HG03520 (cell line): ENCODE measurements around the gene DNAJA3.
A peak's percentile ranks its signal among the peaks of the same experiment; 100 is the strongest.

Experiments
- ATAC-seq: cut with Tn5 transposase; IDR thresholded peaks from one replicate; pipeline ENCODE4 v1.9.1; 2021; ENCODE audit warnings: mild to moderate bottlenecking, moderate library complexity; ENCODE audit not compliant: unreplicated experiment

Gene DNAJA3

GRCh38 chr16:4425378-4426020, at the start of gene DNAJA3:
TSS of gene DNAJA3 (plus strand) at chr16:4425868. CDS start at chr16:4425882, 14 bp downstream.
- peak; percentile 85 for ATAC-seq

- no peak for ATAC-seq
Observed at GRCh38 chr16:4376126-4376892, 49.4 kb upstream of the DNAJA3 start.

DNA sequence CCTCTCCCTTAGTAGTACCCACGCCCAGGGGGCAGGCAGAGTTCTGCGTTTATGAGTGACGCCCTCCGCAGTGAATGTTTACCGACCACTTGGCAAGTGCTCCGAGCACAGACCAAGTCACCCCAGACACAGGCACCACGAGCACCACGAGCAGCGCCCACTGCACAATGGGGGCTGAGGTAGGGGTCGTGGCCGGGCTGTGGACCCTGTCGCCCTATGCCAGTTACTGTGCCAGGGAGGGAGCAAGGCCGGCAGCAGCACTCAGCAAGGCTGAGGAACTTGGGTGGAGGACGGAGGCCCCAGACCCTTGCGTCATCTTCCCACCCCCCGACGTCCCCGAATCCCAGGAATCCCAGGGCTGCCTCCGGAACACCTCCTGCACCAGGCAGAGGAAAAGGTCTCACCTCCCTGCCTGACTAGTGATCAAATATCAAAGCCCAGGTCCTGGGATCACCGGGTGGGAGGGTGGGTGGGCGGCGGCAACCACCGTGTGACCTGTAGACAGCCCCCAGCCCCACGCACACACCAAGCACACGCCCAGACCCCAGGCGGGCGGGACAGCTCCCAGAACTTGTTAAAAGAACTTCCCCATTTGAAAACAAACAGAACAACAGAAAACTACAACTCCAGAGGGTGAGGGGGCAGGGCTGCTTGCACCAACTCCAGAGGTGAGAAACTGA, 48.6 kb upstream of the DNAJA3 start:
- ATAC-seq, result no peak

DNA sequence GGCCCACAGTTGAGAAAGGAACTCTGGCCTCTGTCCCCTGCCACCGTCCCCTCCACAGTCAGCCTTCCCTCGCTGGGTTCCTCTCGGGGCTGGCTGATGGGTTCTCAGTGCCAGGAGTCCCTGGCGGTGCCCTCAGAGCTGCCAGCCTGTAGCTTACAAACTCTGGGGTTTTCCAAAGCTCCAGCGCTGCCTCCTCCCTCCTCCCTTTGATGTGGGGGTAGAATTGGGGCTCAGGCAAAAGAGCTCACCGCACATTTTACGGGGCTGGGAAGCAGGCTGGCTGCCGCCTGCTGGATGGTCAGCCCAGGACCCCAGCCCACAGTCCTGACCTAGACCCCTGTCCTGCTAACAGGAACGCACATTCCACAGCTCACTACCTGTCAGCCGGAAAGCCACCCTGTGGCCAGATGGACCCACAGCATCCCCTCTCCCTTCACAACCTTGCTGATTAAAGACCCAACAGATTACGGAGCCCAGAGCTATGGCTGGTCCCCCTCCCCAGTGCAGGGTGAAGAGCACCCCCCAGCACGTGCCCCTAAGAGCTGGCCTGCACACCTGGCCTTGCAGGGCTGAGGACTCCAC, 48.0 kb upstream of the DNAJA3 start:
- ATAC-seq, result no peak

GRCh38 chr16:4378161-4378666, 47.5 kb upstream of the DNAJA3 start:
- ATAC-seq, result no peak

DNA sequence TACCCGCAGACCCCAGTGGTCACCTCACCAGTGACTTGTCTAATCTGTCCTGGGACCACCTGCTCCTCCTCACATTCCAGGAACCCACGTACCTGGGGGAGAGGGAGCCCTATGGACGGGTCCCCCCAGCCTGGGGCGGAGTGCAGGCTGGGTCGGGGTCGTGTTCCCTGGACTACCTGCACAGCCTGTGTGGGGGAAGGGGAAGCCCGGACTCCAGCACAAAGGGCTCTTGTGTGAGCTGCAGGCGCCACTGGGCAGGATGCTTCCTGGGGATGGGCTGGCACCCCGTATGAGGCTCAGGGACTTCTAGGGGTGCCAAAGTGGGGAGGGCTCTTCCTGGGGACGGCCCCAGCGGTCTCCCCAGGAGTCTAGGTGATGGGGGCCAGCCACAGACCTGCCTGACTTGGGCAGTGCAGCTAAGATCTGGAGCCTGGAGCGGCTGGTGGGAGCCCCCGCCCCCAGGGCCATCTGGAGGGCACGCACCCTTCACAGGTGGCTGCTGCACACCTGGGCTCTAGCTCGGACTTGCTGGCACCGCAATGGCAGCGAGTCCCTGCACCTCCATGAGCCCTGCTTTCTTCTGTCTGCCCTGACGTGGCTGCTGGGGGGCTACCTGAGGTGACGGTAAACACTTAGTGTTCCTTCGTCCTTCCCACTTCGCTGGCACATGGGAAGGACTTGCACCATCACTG, 46.5 kb upstream of the DNAJA3 start:
- ATAC-seq, result no peak

DNA sequence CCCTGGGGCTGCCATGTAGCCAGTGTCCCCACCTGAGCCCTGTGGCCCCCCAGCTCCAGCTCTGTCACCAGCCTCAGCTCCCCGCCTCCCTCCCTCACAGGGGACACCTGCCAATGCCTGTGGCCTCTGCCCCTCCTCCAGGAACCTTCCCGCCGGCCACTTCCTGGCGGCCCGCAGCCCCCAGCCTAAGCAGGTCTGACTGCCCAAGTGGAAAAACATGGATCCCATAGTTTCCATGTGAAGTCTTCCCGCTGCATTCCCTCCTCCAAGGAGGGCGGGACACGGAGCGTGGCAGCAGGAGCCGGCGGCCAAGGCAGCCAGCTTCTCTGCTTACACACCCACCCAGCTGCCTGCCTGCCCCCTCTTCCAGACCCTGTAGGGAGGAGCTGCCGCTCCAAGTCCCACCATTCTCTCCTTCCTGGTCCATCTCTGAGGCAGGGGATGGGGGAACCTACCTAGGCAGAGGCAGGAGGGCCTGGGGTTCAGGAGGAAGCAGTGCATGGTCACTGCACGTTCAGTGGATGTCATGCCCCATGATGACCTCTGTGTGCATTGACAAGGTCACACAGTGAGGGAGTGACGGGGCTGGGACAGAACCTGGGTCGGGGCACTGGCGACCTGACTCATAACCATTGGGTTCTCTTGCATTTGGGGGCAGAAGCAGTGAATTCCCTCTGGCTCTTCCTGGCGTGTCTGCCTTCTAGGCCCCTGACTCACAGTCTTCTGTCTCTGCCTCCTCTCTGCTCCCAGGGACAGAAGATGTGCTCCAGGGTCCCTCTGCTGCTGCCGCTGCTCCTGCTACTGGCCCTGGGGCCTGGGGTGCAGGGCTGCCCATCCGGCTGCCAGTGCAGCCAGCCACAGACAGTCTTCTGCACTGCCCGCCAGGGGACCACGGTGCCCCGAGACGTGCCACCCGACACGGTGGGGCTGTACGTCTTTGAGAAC, 45.3 kb upstream of the DNAJA3 start:
- ATAC-seq, result no peak

- ATAC-seq, result no peak
Observed at GRCh38 chr16:4381072-4381934, 44.4 kb upstream of the DNAJA3 start.

DNA sequence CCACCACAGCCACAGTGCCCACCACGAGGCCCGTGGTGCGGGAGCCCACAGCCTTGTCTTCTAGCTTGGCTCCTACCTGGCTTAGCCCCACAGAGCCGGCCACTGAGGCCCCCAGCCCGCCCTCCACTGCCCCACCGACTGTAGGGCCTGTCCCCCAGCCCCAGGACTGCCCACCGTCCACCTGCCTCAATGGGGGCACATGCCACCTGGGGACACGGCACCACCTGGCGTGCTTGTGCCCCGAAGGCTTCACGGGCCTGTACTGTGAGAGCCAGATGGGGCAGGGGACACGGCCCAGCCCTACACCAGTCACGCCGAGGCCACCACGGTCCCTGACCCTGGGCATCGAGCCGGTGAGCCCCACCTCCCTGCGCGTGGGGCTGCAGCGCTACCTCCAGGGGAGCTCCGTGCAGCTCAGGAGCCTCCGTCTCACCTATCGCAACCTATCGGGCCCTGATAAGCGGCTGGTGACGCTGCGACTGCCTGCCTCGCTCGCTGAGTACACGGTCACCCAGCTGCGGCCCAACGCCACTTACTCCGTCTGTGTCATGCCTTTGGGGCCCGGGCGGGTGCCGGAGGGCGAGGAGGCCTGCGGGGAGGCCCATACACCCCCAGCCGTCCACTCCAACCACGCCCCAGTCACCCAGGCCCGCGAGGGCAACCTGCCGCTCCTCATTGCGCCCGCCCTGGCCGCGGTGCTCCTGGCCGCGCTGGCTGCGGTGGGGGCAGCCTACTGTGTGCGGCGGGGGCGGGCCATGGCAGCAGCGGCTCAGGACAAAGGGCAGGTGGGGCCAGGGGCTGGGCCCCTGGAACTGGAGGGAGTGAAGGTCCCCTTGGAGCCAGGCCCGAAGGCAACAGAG, 43.5 kb upstream of the DNAJA3 start:
- ATAC-seq, result no peak

DNA sequence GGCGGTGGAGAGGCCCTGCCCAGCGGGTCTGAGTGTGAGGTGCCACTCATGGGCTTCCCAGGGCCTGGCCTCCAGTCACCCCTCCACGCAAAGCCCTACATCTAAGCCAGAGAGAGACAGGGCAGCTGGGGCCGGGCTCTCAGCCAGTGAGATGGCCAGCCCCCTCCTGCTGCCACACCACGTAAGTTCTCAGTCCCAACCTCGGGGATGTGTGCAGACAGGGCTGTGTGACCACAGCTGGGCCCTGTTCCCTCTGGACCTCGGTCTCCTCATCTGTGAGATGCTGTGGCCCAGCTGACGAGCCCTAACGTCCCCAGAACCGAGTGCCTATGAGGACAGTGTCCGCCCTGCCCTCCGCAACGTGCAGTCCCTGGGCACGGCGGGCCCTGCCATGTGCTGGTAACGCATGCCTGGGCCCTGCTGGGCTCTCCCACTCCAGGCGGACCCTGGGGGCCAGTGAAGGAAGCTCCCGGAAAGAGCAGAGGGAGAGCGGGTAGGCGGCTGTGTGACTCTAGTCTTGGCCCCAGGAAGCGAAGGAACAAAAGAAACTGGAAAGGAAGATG, 42.8 kb upstream of the DNAJA3 start:
- no peak for ATAC-seq

DNA sequence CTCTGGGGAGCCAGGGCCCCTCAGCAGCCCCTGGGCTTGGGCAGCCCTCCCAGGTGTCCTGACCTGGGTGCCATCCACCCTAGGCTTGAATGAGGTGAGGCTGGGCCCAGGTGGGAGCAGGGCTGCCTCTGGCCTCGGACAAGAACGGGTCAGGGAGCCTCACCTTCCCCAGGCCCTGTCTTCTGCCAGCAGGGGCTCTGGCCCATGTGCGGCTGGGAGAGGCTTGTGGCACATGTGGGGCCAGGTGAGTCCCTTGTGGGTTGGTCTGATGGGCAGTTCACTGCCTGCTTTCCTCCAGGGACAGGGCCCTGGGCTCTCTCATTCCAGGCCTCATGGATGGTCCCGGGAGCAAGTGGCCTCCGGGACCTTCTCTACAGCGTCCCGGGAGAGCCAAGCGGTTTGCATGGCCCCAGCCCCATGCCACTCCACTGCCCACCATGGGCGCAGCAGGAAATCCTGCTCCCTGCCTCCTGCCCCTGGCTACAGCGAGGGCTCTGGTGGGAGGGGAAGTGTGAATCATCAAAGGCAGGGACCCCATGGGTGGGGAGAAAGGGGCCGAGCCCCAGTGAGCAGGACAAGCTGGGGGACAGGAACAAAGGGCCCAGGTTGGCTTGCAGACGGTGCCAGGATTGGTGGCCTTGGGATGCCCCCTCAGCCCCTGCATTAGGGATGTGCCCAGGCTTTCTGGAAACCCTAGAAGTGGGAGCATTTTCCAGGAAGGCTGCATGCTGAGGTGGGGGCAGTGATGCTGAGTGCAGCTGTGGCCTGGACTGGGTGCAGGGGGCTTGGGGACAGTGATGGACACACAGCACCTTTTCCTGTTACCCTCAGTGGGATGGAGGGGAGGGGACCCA, 41.9 kb upstream of the DNAJA3 start:
- ATAC-seq, result no peak

GRCh38 chr16:4384509-4384942, 41.1 kb upstream of the DNAJA3 start:
- no peak for ATAC-seq

DNA sequence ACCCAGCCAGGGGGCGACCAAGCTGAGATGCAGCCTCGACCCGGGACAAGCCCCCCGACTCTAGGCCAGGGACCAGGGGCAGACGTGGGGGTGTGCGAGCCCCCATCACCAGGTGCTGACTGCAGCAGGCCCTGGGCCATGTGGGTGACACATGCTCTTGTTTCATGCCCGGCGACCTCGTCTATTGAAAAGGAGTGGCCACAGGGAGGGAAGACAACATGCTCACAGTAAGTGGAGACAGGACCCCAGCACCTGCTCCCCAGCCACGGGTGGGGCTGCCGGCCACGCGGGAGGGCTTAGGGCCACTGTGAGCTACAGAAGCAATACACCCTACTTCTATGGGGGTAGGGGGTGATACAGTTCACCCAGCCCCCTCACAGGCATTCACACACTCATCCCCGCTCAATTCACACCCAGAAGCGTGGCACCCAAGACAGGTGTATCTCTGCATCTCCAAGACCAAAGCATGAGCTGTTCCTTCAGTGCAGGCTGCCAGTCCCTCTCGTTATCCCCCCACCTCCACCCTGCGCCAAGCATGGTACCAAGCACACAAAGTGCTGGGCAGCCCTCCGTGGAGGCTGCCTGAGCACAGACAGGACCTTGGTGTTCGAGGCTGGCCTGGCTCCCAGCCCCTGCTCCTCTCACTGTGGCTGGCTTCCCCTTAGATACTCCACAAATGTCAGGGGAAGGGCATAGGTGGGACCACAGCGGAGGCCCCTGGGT, 40.4 kb upstream of the DNAJA3 start:
- no peak for ATAC-seq

- ATAC-seq, result no peak
Observed at GRCh38 chr16:4385789-4386450, 39.7 kb upstream of the DNAJA3 start.

GRCh38 chr16:4386451-4386805, 39.2 kb upstream of the DNAJA3 start:
- ATAC-seq, result no peak
